Lower leg skin (tissue), 3 donors: ENCODE data around the gene CYB561D2.

Source experiments
- POLR2A ChIP-seq, 2 donors: fragments of 450-650 bp; IDR thresholded peaks; one replicate each; pipeline ENCODE4 v1.6.1; 2016 to 2017; ENCODE audit warnings: antibody characterized with exemption in 2 of 2, mild to moderate bottlenecking in 1 of 2, moderate library complexity in 1 of 2
- TF ChIP-seq, protein P1 (sequence below), 3 donors: fragments of 450-650 bp; IDR thresholded peaks; one replicate each; pipeline ENCODE4 v1.5.1; 2016; ENCODE audit warnings: antibody characterized with exemption in 3 of 3, mild to moderate bottlenecking in 3 of 3, moderate library complexity in 2 of 3

DNA sequence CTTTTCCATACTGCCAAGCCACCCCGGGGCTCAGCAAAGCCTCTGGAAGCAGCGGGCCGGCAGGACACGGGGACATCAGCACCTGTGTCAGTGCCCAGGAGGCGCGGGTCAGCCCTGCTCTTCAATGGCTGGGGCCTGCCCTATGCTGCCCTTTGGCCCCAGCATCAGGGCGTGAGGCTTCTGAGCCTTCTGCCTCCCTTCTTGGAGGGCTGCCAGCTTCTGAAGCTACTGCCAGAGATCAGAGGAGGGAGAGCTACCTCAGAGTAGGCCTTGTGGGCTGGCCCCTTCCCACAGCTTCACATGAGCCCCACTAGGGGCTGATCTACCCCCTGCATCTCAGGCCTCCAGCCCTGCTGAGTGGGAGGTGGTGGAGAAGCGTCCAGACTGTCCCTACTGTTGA is 21.7 kb downstream of the CYB561D2 start:
- TF ChIP-seq POLR2A (IDR thresholded peaks at IDR 0.05): no peak
- TF ChIP-seq, protein P1, sequence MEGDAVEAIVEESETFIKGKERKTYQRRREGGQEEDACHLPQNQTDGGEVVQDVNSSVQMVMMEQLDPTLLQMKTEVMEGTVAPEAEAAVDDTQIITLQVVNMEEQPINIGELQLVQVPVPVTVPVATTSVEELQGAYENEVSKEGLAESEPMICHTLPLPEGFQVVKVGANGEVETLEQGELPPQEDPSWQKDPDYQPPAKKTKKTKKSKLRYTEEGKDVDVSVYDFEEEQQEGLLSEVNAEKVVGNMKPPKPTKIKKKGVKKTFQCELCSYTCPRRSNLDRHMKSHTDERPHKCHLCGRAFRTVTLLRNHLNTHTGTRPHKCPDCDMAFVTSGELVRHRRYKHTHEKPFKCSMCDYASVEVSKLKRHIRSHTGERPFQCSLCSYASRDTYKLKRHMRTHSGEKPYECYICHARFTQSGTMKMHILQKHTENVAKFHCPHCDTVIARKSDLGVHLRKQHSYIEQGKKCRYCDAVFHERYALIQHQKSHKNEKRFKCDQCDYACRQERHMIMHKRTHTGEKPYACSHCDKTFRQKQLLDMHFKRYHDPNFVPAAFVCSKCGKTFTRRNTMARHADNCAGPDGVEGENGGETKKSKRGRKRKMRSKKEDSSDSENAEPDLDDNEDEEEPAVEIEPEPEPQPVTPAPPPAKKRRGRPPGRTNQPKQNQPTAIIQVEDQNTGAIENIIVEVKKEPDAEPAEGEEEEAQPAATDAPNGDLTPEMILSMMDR (IDR thresholded peaks at IDR 0.05): no peak
